Measurements from ENCODE around the gene QRSL1. TPM values are rescaled to one million over a fixed set of nuclear protein-coding genes. Genes with fewer than 3 reads are reported as not detected.
A peak's percentile ranks its signal among the peaks of the same experiment; 100 is the strongest.

Gene QRSL1
- total RNA-seq, 2 experiments from 2014 or later = 13.2 to 13.9 TPM

GRCh38 chr6:106612671-106613416, 16.5 kb upstream of the QRSL1 start:
- ChIA-PET CTCF (interaction anchor here (1.2 to 2.5 kb wide), 2 partner anchors 46 to 367 kb away, joined by 3 to 10 read pairs; no protein-coding TSS in a partner anchor), POLR2A (no interaction called here)
- peaks cover 3% of the 10 kb centered on the region for H3K36me3 Mint-ChIP-seq
- DNase-seq = no peak
- H3K27ac Mint-ChIP-seq = peak overlapping the region; percentile 26
- intact Hi-C loops (cut with micrococcal nuclease) = loop anchor here (1.0 kb wide), 1 partner anchor 16 kb away; the partner anchor contains the start of genes QRSL1 and RTN4IP1
- H3K4me1 Mint-ChIP-seq (ENCODE audit: low read depth) = peaks cover 14% of the 10 kb centered on the region
- no peak overlapping the region for H3K4me3 Mint-ChIP-seq
- no peaks in the 10 kb centered on the region for H3K9me3 Mint-ChIP-seq
- no peaks in the 10 kb centered on the region for H3K27me3 Mint-ChIP-seq

GRCh38 chr6:106613590-106613989, 15.8 kb upstream of the QRSL1 start:
- ChIA-PET POLR2A (no interaction called here), CTCF (interaction anchor here (1.2 to 2.5 kb wide), 2 partner anchors 47 to 366 kb away, joined by 3 to 10 read pairs; no protein-coding TSS in a partner anchor)
- Mint-ChIP-seq H3K27ac (no peak overlapping the region), H3K4me3 (no peak overlapping the region), H3K4me1 (ENCODE audit: low read depth) (peaks cover 14% of the 10 kb centered on the region), H3K9me3 (no peaks in the 10 kb centered on the region), H3K27me3 (no peaks in the 10 kb centered on the region), H3K36me3 (peaks cover 5% of the 10 kb centered on the region)
- intact Hi-C loops (cut with micrococcal nuclease) = loop anchor here (1.0 kb wide), 1 partner anchor 16 kb away; the partner anchor contains the start of genes QRSL1 and RTN4IP1
- no peak for DNase-seq

DNA sequence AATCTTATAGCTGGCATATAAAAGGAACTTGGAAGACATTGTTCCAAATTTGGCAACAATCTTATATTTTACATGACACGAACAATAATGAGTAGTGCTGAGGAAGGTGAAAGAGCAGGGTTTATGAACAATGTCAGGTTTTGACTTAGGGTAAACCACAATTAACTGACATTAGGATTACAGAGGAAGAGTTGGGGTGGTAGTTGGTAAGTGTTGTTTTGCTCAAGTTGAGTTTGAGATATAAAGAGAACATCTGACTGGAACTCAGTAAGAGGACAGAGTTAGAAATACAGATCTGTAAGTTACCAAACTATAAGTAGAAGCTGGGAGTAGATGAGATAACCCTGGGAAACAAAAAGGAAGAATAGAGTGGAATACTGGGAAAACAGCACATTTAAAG, 15.2 kb upstream of the QRSL1 start:
- ChIA-PET CTCF (interaction anchor here (0.9 kb wide), 1 partner anchor 12 kb away, joined by 3 read pairs; no protein-coding TSS in a partner anchor), POLR2A (no interaction called here)
- no peak for DNase-seq

DNA sequence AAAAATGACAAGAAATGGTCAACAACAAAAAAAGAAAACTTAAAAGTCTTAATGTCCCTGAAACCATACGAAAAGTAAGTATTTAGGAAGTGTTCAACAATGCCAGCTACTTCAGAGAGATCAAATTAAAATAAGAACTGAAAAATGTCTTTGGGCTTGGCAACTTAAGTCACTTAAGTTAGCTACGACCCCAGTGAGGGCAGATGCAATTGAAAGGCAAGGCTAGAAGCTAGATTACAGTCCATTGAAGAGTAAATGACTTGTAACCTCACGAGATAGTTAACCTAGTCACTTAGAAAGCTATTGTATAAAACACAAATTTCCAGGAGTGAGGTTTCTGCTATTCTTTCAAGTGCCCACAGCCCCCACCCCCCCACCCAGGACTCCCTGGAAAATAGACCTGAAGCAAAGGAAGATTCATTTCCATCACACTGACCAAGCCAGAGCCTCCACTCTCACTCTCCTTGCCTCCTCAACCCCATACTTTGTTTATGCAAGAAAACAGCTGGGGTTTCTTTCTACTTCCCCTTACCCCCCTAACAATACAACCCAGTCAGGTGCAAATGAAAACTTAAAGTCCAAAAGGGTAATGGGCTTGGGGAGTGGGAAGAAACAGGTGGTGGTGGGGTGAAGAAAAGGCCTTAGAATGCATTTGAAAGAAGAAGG, 14.7 kb upstream of the QRSL1 start:
- ChIA-PET POLR2A (no interaction called here), CTCF (interaction anchor here (0.9 kb wide), 1 partner anchor 11 kb away, joined by 3 read pairs; no protein-coding TSS in a partner anchor)
- H3K27ac Mint-ChIP-seq = no peak overlapping the region
- H3K4me3 Mint-ChIP-seq = no peak overlapping the region
- H3K9me3 Mint-ChIP-seq = no peaks in the 10 kb centered on the region
- intact Hi-C loops (cut with micrococcal nuclease) = no loop called here
- peaks cover 6% of the 10 kb centered on the region for H3K36me3 Mint-ChIP-seq
- H3K27me3 Mint-ChIP-seq = no peaks in the 10 kb centered on the region
- no peak for DNase-seq
- H3K4me1 Mint-ChIP-seq (ENCODE audit: low read depth) = peaks cover 14% of the 10 kb centered on the region

More for the DNA sequence above, 15.2 kb upstream of the QRSL1 start:
- H3K4me3 Mint-ChIP-seq = no peak overlapping the region
- no peaks in the 10 kb centered on the region for H3K27me3 Mint-ChIP-seq
- intact Hi-C loops (cut with micrococcal nuclease) = no loop called here
- peaks cover 14% of the 10 kb centered on the region for H3K4me1 Mint-ChIP-seq (ENCODE audit: low read depth)
- no peaks in the 10 kb centered on the region for H3K9me3 Mint-ChIP-seq
- no peak overlapping the region for H3K27ac Mint-ChIP-seq
- peaks cover 6% of the 10 kb centered on the region for H3K36me3 Mint-ChIP-seq

DNA sequence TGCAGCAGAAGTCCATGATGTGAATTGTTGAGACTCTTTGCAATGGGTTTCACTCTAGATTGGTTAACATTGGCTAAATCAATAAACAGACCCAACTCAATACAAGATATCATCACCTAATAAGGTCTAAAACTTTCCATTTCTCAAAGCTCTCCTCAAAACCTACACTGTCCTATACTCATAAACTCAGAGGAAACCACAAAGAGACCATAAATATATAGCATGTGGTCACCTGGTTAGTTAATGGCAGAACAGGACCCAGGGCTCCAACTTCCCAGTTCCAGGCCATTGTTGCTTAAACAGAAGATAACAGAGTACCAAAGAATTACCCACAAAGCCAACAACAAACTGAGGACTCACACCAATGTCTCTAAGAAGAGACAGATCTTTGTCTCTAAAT, 12.1 kb upstream of the QRSL1 start:
- intact Hi-C loops (cut with micrococcal nuclease) = no loop called here
- Mint-ChIP-seq H3K9me3 (no peaks in the 10 kb centered on the region), H3K36me3 (peaks cover 6% of the 10 kb centered on the region), H3K4me3 (no peak overlapping the region), H3K27me3 (no peaks in the 10 kb centered on the region), H3K4me1 (ENCODE audit: low read depth) (peaks cover 14% of the 10 kb centered on the region), H3K27ac (no peak overlapping the region)
- CTCF ChIA-PET = interaction anchor here (0.9 to 1.2 kb wide), 2 partner anchors 7 to 9 kb away, joined by 3 read pairs; no protein-coding TSS in a partner anchor
- DNase-seq = no peak
- POLR2A ChIA-PET = no interaction called here

GRCh38 chr6:106617857-106618256, 11.5 kb upstream of the QRSL1 start:
- no peaks in the 10 kb centered on the region for H3K27me3 Mint-ChIP-seq
- POLR2A ChIA-PET = no interaction called here
- CTCF ChIA-PET = interaction anchor here (0.9 to 1.2 kb wide), 2 partner anchors 8 to 10 kb away, joined by 3 read pairs; no protein-coding TSS in a partner anchor
- no peaks in the 10 kb centered on the region for H3K9me3 Mint-ChIP-seq
- no peak for DNase-seq
- H3K4me1 Mint-ChIP-seq (ENCODE audit: low read depth) = peaks cover 10% of the 10 kb centered on the region
- no peak overlapping the region for H3K4me3 Mint-ChIP-seq
- H3K27ac Mint-ChIP-seq = no peak overlapping the region
- intact Hi-C loops (cut with micrococcal nuclease) = no loop called here
- peaks cover 8% of the 10 kb centered on the region for H3K36me3 Mint-ChIP-seq

GRCh38 chr6:106618324-106618723, 11.1 kb upstream of the QRSL1 start:
- Mint-ChIP-seq H3K27ac (no peak overlapping the region), H3K4me3 (no peak overlapping the region), H3K9me3 (no peaks in the 10 kb centered on the region), H3K27me3 (no peaks in the 10 kb centered on the region), H3K4me1 (ENCODE audit: low read depth) (peaks cover 5% of the 10 kb centered on the region), H3K36me3 (peaks cover 11% of the 10 kb centered on the region)
- no peak for DNase-seq
- CTCF ChIA-PET = interaction anchor here (0.9 to 1.2 kb wide), 2 partner anchors 8 to 10 kb away, joined by 3 read pairs; no protein-coding TSS in a partner anchor
- intact Hi-C loops (cut with micrococcal nuclease) = no loop called here
- POLR2A ChIA-PET = no interaction called here

DNA sequence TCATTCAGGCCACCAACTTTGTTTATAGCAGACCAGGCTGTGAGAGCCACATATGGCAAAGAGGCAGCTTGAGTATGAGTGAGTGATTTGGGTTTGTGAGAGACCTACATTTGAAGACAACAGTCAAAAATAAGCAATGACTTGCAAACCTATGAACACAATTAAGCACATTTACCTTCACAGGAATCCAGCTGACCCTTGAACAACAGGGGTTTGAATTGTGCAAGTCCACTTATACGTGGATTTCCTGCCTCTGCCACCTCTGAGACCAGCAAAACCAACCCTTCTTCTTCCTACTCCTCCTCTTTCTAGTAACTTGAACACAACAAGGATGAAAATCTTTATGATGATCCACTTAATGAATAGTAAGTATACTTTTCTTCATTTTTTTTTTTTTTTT, 10.2 kb upstream of the QRSL1 start:
- DNase-seq = no peak
- H3K4me1 Mint-ChIP-seq (ENCODE audit: low read depth) = no peaks in the 10 kb centered on the region
- peaks cover 11% of the 10 kb centered on the region for H3K36me3 Mint-ChIP-seq
- POLR2A ChIA-PET = no interaction called here
- no peak overlapping the region for H3K4me3 Mint-ChIP-seq
- no peaks in the 10 kb centered on the region for H3K9me3 Mint-ChIP-seq
- no peaks in the 10 kb centered on the region for H3K27me3 Mint-ChIP-seq
- no peak overlapping the region for H3K27ac Mint-ChIP-seq
- intact Hi-C loops (cut with micrococcal nuclease) = no loop called here
- CTCF ChIA-PET = interaction anchor here (1.0 kb wide), 1 partner anchor 13 kb away, joined by 3 read pairs; no protein-coding TSS in a partner anchor

DNA sequence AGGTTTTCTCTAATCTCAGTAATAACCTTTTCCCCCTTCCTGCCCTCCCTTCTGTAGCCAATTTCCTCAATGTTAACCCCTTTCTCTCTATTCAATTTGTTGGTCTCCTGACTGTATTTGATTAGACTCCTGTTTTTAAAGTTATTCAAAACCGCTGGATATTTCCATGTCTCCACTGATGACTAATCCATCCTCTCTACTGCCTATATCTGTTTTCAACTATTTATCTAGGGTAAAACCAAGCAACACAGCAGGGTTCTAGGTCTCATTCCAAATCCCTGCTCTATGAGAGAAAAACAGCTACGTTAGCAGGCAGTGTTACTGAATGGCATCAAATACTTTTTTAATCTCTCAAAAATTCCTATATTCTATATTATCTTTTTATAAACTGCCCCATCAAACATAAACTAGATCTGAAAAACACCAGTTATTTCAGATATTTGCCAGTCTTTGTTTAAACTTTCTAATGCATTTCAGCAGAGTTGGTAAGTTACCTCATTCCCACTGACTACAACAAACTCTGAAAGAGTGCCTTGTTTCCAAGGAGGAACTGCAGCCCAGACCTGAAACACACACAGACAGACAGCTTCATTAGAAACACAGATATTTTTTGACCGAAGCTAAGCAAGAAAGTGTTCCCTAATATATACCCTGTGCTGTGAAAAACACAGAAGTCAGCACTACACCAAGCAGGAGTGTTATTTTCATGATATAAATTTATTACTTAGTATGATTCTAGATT, 8.3 kb upstream of the QRSL1 start:
- intact Hi-C loops (cut with micrococcal nuclease) = no loop called here
- peaks cover 13% of the 10 kb centered on the region for H3K36me3 Mint-ChIP-seq
- no peaks in the 10 kb centered on the region for H3K9me3 Mint-ChIP-seq
- no peaks in the 10 kb centered on the region for H3K27me3 Mint-ChIP-seq
- ChIA-PET POLR2A (no interaction called here), CTCF (interaction anchor here (1.0 to 1.7 kb wide), 4 partner anchors 9 to 376 kb away, joined by 3 to 5 read pairs (median 4); no protein-coding TSS in a partner anchor)
- H3K4me1 Mint-ChIP-seq (ENCODE audit: low read depth) = no peaks in the 10 kb centered on the region
- no peak for DNase-seq
- H3K27ac Mint-ChIP-seq = no peak overlapping the region
- no peak overlapping the region for H3K4me3 Mint-ChIP-seq

GRCh38 chr6:106622412-106622811, 7.0 kb upstream of the QRSL1 start:
- intact Hi-C loops (cut with micrococcal nuclease) = no loop called here
- Mint-ChIP-seq H3K27me3 (no peaks in the 10 kb centered on the region), H3K9me3 (no peaks in the 10 kb centered on the region), H3K27ac (no peak overlapping the region), H3K36me3 (peaks cover 13% of the 10 kb centered on the region), H3K4me3 (no peak overlapping the region), H3K4me1 (ENCODE audit: low read depth) (no peaks in the 10 kb centered on the region)
- no peak for DNase-seq
- CTCF ChIA-PET = interaction anchor here (0.6 kb wide), 1 partner anchor 99 kb away, joined by 3 read pairs; no protein-coding TSS in a partner anchor
- POLR2A ChIA-PET = no interaction called here

DNA sequence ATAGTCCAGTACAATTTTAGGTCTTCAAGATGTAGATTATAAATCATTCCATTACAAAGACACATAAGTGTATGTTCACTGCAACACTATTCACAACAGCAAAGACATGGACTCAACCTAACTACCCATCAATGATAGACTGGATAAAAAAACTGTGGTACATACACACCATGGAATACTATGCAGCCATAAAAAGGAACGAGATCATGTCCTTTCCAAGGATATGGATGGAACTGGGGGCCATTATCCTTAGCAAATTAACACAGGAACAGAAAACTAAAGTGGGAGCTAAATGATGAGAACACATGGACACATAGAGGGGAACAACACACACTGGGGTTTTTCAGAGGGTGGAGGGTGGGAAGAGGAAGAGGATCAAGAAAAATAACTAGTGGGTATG, 6.3 kb upstream of the QRSL1 start:
- Mint-ChIP-seq H3K4me1 (ENCODE audit: low read depth) (peaks cover 2% of the 10 kb centered on the region), H3K36me3 (peaks cover 13% of the 10 kb centered on the region), H3K4me3 (no peak overlapping the region), H3K27ac (no peak overlapping the region), H3K9me3 (no peaks in the 10 kb centered on the region), H3K27me3 (no peaks in the 10 kb centered on the region)
- intact Hi-C loops (cut with micrococcal nuclease) = no loop called here
- POLR2A ChIA-PET = no interaction called here
- DNase-seq = no peak
- CTCF ChIA-PET = no interaction called here

DNA sequence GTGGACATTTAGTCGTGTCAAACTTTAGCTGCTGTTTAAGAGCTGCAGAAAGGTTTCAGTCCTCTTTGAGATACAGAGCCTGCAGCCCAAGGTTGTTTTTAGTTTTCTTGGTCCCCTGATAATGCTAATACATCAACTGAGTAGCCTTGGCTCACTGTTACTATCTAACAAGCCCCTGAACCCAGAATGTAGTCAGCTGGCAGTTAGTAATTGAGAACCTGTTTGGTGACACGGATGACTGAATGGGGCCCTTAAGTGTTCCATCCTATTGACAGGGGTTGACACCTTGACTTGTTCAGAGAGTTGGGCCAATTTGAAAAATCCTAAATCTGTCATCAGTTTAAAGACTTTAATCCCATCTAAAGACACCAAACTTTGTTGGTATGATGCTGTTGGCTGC, 2.9 kb upstream of the QRSL1 start:
- no peaks in the 10 kb centered on the region for H3K9me3 Mint-ChIP-seq
- H3K27ac Mint-ChIP-seq = no peak overlapping the region
- peaks cover 9% of the 10 kb centered on the region for H3K36me3 Mint-ChIP-seq
- peaks cover 12% of the 10 kb centered on the region for H3K4me1 Mint-ChIP-seq (ENCODE audit: low read depth)
- no peak overlapping the region for H3K4me3 Mint-ChIP-seq
- intact Hi-C loops (cut with micrococcal nuclease) = loop anchor here (5.0 kb wide), 2 partner anchors 114 to 401 kb away; partner anchors contain the start of gene MTRES1
- POLR2A ChIA-PET = no interaction called here
- no peaks in the 10 kb centered on the region for H3K27me3 Mint-ChIP-seq
- DNase-seq = no peak
- CTCF ChIA-PET = interaction anchor here (1.2 to 1.9 kb wide), 2 partner anchors 12 to 18 kb away, joined by 3 to 6 read pairs; no protein-coding TSS in a partner anchor

All from activated CD4-positive, alpha-beta memory T cell treated with anti-CD3 and anti-CD28 coated beads for 36 hours (primary cell).